Mucosa of rectum (tissue), 2 donors: ENCODE measurements around the gene HADHA.
A peak's percentile ranks its signal among the peaks of the same experiment; 100 is the strongest.

ENCODE experiments used
- H3K27ac ChIP-seq, 2 donors: one replicate each; pipeline ENCODE4 v1.7.0; 2013; ENCODE audit warnings: inconsistent platforms in 2 of 2, low read depth in 2 of 2, low read length in 2 of 2
- H3K27me3 ChIP-seq, 2 donors: one replicate each; pipeline ENCODE4 v1.7.0; 2013; ENCODE audit warnings: low read length in 2 of 2; ENCODE audit not compliant: control insufficient read depth in 2 of 2, insufficient read depth in 2 of 2
- H3K36me3 ChIP-seq, 2 donors: one replicate each; pipeline ENCODE4 v1.7.0; 2013; ENCODE audit warnings: low read length in 2 of 2; ENCODE audit not compliant: control insufficient read depth in 2 of 2, insufficient read depth in 2 of 2
- H3K4me1 ChIP-seq, 2 donors: one replicate each; pipeline ENCODE4 v1.7.0; 2013; ENCODE audit warnings: low read length in 2 of 2, mild to moderate bottlenecking in 1 of 2; ENCODE audit not compliant: control insufficient read depth in 2 of 2, insufficient read depth in 2 of 2
- H3K4me3 ChIP-seq, 2 donors: one replicate each; pipeline ENCODE4 v1.7.0; 2013; ENCODE audit warnings: low read length in 2 of 2
- H3K9ac ChIP-seq, 2 donors: one replicate each; pipeline ENCODE4 v1.7.0; 2013; ENCODE audit warnings: low read length in 2 of 2, low read depth in 1 of 2, mild to moderate bottlenecking in 1 of 2
- H3K9me3 ChIP-seq, 2 donors: one replicate each; pipeline ENCODE4 v1.7.0; 2013; ENCODE audit warnings: low read length in 2 of 2; ENCODE audit not compliant: control insufficient read depth in 2 of 2
- donor health status: healthy.
- donor health status: Normal muscosa, but diverticular disease.

Gene HADHA

GRCh38 chr2:26244309-26245230, at the start of gene HADHA, which contains the start of gene HADHB:
HADHA (minus strand) TSS chr2:26244632; CDS start chr2:26244596, 36 bp downstream.
HADHB (plus strand) TSS chr2:26244939; CDS start chr2:26254255, 9,316 bp downstream.
- Histone ChIP-seq H3K27ac (peak within 1 kb of the TSS; percentile 96 to 98), H3K9me3 (no peaks in the 10 kb centered on the region), H3K9ac (peak within 1 kb of the TSS; percentile 81 to 97), H3K4me3 (peak within 1 kb of the TSS; percentile 99), H3K27me3 (no peaks in the 10 kb centered on the region), H3K4me1 (peaks cover 10 to 27% of the 10 kb centered on the region in 2 donors), H3K36me3 (peaks cover 0 to 2% of the 10 kb centered on the region in 2 donors)

GRCh38 chr2:26292646-26293045, 48.2 kb upstream of the HADHA start:
- Histone ChIP-seq H3K9me3 (no peaks in the 10 kb centered on the region), H3K27ac (no peak overlapping the region), H3K36me3 (peaks cover 4 to 11% of the 10 kb centered on the region in 2 donors), H3K9ac (no peak overlapping the region), H3K4me1 (no peaks in the 10 kb centered on the region), H3K4me3 (no peak overlapping the region), H3K27me3 (no peaks in the 10 kb centered on the region)

- Histone ChIP-seq H3K27ac (no peak overlapping the region), H3K4me1 (no peaks in the 10 kb centered on the region), H3K27me3 (no peaks in the 10 kb centered on the region), H3K4me3 (no peak overlapping the region), H3K9me3 (no peaks in the 10 kb centered on the region), H3K9ac (no peak overlapping the region), H3K36me3 (peaks cover 17 to 23% of the 10 kb centered on the region in 2 donors)
Measured at GRCh38 chr2:26290001-26290400, 45.6 kb upstream of the HADHA start.

- no peaks in the 10 kb centered on the region for H3K27me3 ChIP-seq
- peaks cover 32 to 49% of the 10 kb centered on the region in 2 donors for H3K36me3 ChIP-seq
- H3K4me3 ChIP-seq = no peak overlapping the region
- H3K9me3 ChIP-seq = no peaks in the 10 kb centered on the region
- H3K9ac ChIP-seq = no peak overlapping the region
- no peak overlapping the region for H3K27ac ChIP-seq
- no peaks in the 10 kb centered on the region for H3K4me1 ChIP-seq
Measured at GRCh38 chr2:26285931-26286330, 41.5 kb upstream of the HADHA start.

- Histone ChIP-seq H3K36me3 (peaks cover 38 to 51% of the 10 kb centered on the region in 2 donors), H3K27me3 (no peaks in the 10 kb centered on the region), H3K27ac (no peak overlapping the region)
Measured at GRCh38 chr2:26284132-26284531, 39.7 kb upstream of the HADHA start.

GRCh38 chr2:26283606-26284005, 39.2 kb upstream of the HADHA start:
- no peak overlapping the region for H3K27ac ChIP-seq
- no peaks in the 10 kb centered on the region for H3K9me3 ChIP-seq
- no peaks in the 10 kb centered on the region for H3K4me1 ChIP-seq
- H3K27me3 ChIP-seq = no peaks in the 10 kb centered on the region
- H3K4me3 ChIP-seq = no peak overlapping the region
- H3K36me3 ChIP-seq = peaks cover 43 to 54% of the 10 kb centered on the region in 2 donors
- no peak overlapping the region for H3K9ac ChIP-seq

More at GRCh38 chr2:26284132-26284531, 39.7 kb upstream of the HADHA start:
- Histone ChIP-seq H3K9me3 (no peaks in the 10 kb centered on the region), H3K4me1 (no peaks in the 10 kb centered on the region), H3K4me3 (no peak overlapping the region), H3K9ac (no peak overlapping the region)

- Histone ChIP-seq H3K4me3 (no peak overlapping the region), H3K27me3 (no peaks in the 10 kb centered on the region), H3K36me3 (peaks cover 40 to 54% of the 10 kb centered on the region in 2 donors), H3K9me3 (no peaks in the 10 kb centered on the region), H3K4me1 (no peaks in the 10 kb centered on the region), H3K27ac (no peak overlapping the region), H3K9ac (no peak overlapping the region)
Measured at GRCh38 chr2:26281226-26281625, 36.8 kb upstream of the HADHA start.

- Histone ChIP-seq H3K27me3 (no peaks in the 10 kb centered on the region), H3K9me3 (no peaks in the 10 kb centered on the region), H3K4me3 (no peak overlapping the region), H3K9ac (no peak overlapping the region), H3K27ac (no peak overlapping the region), H3K4me1 (no peaks in the 10 kb centered on the region), H3K36me3 (peaks cover 33 to 56% of the 10 kb centered on the region in 2 donors)
Measured at GRCh38 chr2:26279886-26280285, 35.5 kb upstream of the HADHA start.

- Histone ChIP-seq H3K27me3 (no peaks in the 10 kb centered on the region), H3K36me3 (peaks cover 24 to 38% of the 10 kb centered on the region in 2 donors), H3K27ac (no peak overlapping the region), H3K9me3 (no peaks in the 10 kb centered on the region), H3K4me1 (peaks cover 4 to 7% of the 10 kb centered on the region in 2 donors), H3K9ac (no peak overlapping the region), H3K4me3 (no peak overlapping the region)
Measured at GRCh38 chr2:26276484-26277227, 32.2 kb upstream of the HADHA start.
